ENCODE results near the gene PYGO1.

PYGO1 gene

DNA sequence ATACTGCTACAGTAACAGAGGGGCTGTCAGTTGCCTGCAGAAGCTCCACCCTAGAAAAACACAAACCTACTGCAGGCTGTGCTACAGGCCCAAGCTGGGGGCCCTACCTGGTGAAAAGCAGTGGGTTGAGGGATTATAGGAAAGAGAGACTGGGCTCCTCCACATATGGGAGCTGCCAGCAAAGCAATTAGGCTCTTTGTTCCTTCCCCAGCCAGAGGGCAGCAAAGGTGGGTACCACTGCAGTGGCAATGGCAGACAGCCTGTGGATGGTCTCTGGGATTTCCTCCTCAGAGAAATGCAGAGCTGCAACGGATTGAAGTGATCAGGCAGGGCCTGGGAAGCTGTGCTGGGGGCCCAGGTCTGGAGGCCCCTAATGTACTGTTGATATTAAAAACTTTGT is 61.0 kb downstream of the PYGO1 start:
- TF ChIP-seq, protein P1, sequence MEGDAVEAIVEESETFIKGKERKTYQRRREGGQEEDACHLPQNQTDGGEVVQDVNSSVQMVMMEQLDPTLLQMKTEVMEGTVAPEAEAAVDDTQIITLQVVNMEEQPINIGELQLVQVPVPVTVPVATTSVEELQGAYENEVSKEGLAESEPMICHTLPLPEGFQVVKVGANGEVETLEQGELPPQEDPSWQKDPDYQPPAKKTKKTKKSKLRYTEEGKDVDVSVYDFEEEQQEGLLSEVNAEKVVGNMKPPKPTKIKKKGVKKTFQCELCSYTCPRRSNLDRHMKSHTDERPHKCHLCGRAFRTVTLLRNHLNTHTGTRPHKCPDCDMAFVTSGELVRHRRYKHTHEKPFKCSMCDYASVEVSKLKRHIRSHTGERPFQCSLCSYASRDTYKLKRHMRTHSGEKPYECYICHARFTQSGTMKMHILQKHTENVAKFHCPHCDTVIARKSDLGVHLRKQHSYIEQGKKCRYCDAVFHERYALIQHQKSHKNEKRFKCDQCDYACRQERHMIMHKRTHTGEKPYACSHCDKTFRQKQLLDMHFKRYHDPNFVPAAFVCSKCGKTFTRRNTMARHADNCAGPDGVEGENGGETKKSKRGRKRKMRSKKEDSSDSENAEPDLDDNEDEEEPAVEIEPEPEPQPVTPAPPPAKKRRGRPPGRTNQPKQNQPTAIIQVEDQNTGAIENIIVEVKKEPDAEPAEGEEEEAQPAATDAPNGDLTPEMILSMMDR (IDR thresholded peaks at IDR 0.05; ENCODE audit: insufficient read depth, low read depth, low read length, missing control alignments), result no peak
- no peak for DNase-seq (ENCODE audit: low read depth)
- no peak overlapping the region for H3K4me3 ChIP-seq (ENCODE audit: low read depth, low read length)

DNA sequence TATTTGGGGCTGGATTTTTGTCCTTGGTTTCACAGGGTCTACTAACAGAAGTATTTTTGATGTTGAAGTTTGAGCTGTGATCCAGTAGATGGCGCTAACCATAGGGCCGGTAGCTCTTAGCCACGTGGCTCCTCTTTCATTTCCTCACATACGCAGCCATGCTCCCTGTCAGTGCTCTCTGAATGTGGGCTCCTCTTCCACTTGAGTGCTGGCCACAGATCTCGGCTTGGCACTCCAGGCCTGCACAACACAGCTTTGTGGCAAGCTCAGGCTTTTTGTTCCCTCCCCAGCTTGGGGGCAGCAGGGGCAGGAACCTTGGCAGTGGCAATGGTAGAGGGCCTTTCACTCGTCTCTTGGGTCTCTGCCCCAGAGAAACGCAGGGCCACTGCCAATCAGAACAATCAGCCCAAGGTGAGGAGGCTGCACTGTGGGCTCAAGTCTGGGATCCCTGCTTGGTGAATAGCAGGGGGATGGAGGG is 61.5 kb downstream of the PYGO1 start:
- peak; percentile 76 for DNase-seq (ENCODE audit: low read depth)
- H3K4me3 ChIP-seq (ENCODE audit: low read depth, low read length), result no peak overlapping the region
- TF ChIP-seq, protein P1 (IDR thresholded peaks at IDR 0.05; ENCODE audit: insufficient read depth, low read depth, low read length, missing control alignments), result peak; percentile 74

DNA sequence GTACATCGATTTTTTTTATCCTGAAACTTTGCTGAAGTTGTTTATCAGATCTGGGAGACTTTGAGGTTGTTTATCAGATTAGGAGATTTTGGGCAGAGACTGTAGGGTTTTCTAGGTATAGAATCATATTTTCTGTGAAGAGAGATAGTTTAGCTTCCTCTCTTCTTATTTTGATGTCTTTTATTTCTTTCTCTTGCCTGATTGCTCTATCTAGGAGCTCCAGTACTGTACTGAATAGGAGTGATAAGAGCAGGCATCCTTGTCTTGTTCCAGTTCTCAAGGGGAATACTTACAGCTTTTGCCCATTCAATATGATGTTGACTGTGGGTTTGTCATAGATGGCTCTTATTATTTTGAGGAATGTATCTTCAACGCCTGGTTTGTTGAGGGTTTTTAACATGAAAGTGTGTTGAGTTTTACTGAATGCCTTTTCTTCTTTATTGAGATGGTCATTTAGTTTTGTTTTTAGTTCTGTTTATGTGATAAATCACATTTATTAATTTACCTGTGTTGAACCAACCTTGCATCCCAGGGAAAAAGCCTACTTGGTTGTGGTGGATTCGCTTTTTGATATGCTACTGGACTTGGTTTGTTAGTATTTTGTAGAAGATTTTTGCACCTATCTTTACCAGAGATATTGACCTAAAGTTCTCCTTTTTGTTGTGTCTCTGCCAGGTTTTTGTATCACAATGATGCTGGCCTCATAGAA is 65.2 kb downstream of the PYGO1 start:
- TF ChIP-seq, protein P1 (IDR thresholded peaks at IDR 0.05; ENCODE audit: insufficient read depth, low read depth, low read length, missing control alignments), result no peak
- H3K4me3 ChIP-seq (ENCODE audit: low read depth, low read length), result no peak overlapping the region
- no peak for DNase-seq (ENCODE audit: low read depth)

DNA sequence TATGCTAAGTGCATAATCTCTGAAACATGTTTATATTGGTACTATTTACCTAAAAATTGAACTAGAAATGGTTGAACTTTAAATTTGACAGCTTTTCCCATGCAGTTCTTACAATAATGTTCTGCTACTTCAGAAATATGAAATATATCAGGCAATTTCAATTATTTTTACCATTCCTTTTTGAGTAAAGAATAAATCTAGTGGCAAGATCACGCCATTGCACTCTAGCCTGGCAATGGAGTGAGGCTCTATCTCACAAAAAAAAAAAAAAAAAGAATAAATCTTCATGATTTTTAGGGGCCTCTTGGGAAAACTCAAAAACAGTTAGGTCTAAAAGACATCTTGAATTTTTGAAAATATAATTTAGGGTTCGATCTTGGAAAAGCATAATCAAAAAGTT is 69.5 kb downstream of the PYGO1 start:
- no peak overlapping the region for H3K4me3 ChIP-seq (ENCODE audit: low read depth, low read length)
- no peak for DNase-seq (ENCODE audit: low read depth)
- TF ChIP-seq, protein P1 (IDR thresholded peaks at IDR 0.05; ENCODE audit: insufficient read depth, low read depth, low read length, missing control alignments), result no peak

DNA sequence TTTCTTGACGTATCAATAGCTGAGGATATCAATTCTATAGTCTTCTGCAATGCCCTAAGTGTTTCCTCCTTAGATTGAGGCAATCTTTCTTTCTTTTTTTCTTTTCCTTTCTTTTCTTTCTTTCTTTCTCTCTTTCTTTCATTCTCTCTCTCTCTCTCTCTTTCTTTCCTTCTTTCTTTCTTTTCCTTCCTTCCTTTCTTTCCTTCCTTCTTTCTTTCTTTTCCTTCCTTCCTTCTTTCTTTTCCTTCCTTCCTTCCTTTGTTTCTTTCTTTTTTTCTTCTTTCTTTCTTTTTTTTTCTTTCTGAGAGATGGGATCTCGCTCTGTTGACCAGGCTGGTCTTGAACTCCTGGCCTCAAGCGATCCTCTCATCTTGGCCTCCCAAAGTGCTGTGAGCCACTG is 70.1 kb downstream of the PYGO1 start:
- DNase-seq (ENCODE audit: low read depth), result no peak

DNA sequence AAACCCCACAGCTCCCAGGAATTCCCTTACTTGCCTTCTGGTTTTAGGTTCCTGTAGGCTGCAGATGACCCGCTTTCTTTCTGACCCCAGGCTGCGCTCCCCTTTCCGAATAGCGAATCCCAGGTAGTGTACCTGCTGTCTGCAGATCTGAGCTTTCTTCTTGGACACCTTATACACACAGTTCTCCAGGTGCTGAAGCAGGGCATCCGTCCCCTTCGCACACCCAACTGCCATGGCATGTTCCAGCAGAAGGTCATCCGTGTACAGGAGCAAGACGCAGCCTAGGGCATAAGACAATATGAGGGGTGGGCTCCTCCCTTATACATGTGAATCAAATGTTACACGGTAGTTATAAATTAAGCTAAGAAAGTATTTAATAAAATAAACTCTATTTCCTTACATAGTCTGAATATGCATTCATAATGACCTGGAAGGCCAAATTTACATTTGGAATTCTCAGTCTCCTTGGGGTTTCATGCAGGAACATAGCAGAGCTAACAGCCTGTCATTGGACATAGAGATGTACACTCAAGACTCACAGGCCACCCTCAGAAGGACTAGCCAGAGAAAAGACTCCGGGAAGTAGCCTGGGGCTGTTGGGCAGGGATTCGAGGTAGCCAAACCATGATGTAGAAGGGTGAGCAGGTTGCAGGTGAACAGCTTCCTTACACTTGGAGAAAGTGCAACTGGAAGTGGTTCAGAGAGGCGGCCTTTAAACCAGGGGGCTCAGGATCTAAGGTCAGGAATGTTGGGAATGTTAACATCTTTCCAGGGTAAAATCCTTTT is 72.0 kb downstream of the PYGO1 start:
- DNase-seq (ENCODE audit: low read depth), result no peak
- TF ChIP-seq, protein P1 (IDR thresholded peaks at IDR 0.05; ENCODE audit: insufficient read depth, low read depth, low read length, missing control alignments), result no peak
- no peak overlapping the region for H3K4me3 ChIP-seq (ENCODE audit: low read depth, low read length)

More for the DNA sequence above, 70.1 kb downstream of the PYGO1 start:
- no peak overlapping the region for H3K4me3 ChIP-seq (ENCODE audit: low read depth, low read length)
- TF ChIP-seq, protein P1 (IDR thresholded peaks at IDR 0.05; ENCODE audit: insufficient read depth, low read depth, low read length, missing control alignments), result no peak
